ENCODE measurements around the gene EMD. TPM values are rescaled to one million over a fixed set of nuclear protein-coding genes. Genes with fewer than 3 reads are reported as not detected.

EMD gene
- total RNA-seq, 1 experiment from 2014 or later: 115 TPM

DNA sequence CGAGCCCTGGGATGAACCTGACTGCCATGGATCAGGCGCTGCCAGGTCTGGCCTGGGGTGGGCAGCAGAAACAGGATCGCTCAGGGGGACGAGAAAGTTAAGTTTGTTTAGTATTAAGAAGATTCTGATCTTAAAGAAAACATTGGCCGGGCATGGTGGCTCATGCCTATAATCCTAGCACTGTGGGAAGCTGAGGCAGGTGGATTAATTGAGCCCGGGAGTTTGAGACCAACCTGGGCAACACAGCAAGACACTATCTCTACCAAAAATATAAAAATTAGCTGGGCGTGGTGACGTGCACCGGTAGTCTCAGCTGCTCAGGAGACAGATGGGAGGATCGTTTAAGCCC lies 4.0 kb upstream of the EMD start:
- Mint-ChIP-seq H3K27ac (no peak overlapping the region), H3K4me3 (peak overlapping the region; percentile 19 to 33; a peak in 4 of 5 replicates), H3K9me3 (peaks cover 40 to 49% of the 10 kb centered on the region in 2 experiments), H3K27me3 (ENCODE audit: low read depth) (no peaks in the 10 kb centered on the region; the same call in 1 of the 2 replicates), H3K4me1 (peaks cover 2 to 25% of the 10 kb centered on the region in 2 experiments; a peak in 3 of 4 replicates), H3K36me3 (ENCODE audit: insufficient read depth in 1 of 3, low read depth in 3 of 3) (peaks cover 7 to 12% (median 9%) of the 10 kb centered on the region in 3 experiments; a peak in 6 of 7 replicates)
- Histone ChIP-seq H3K18ac (ENCODE audit: insufficient read length, low read depth, low read length) (no peak overlapping the region), H3K4me1 (ENCODE audit: insufficient read depth, low read length) (no peaks in the 10 kb centered on the region), H3K79me1 (ENCODE audit: insufficient read depth, low read depth, low read length, poor library complexity, severe bottlenecking) (no peaks in the 10 kb centered on the region), H4K20me1 (ENCODE audit: control insufficient read depth, insufficient read depth, insufficient read length) (no peaks in the 10 kb centered on the region), H3K4ac (ENCODE audit: low read depth, low read length) (no peak overlapping the region), H3K27me3 (ENCODE audit: insufficient read depth, low read length) (no peaks in the 10 kb centered on the region), H3K56ac (ENCODE audit: insufficient read length, low read depth, low read length) (no peak overlapping the region), H2AK5ac (ENCODE audit: insufficient read length, low read length) (no peak overlapping the region), H4K8ac (replicated peaks; ENCODE audit: insufficient read length, low read depth, low read length) (no peak overlapping the region), H3K9me3 (ENCODE audit: control insufficient read depth, low read depth, low read length) (no peaks in the 10 kb centered on the region), H3T11ph (ENCODE audit: low read length) (no peak overlapping the region), H2BK5ac (ENCODE audit: insufficient read length, low read length) (no peak overlapping the region), H3K4me2 (ENCODE audit: insufficient read depth, insufficient read length, low read length) (no peak overlapping the region), H3K9ac (ENCODE audit: extremely low read depth, insufficient read length, low read length) (no peak overlapping the region), H3K14ac (ENCODE audit: insufficient read depth, low read length) (no peak overlapping the region), H2BK120ac (ENCODE audit: low read depth, low read length, poor library complexity, severe bottlenecking) (no peak overlapping the region), H2BK15ac (ENCODE audit: low read depth, low read length) (no peak overlapping the region), H2BK20ac (ENCODE audit: low read depth, low read length, poor library complexity, severe bottlenecking) (no peak overlapping the region), H2AFZ (ENCODE audit: low read length) (no peak overlapping the region), H3K79me2 (ENCODE audit: insufficient read depth, low read length) (peaks cover 4% of the 10 kb centered on the region; the same call in 1 of the 2 replicates), H4K91ac (ENCODE audit: insufficient read length, low read depth, low read length) (no peak overlapping the region), H3K27ac (ENCODE audit: insufficient read length, low read depth, low read length) (no peak overlapping the region), H4K5ac (ENCODE audit: insufficient read length, low read depth, low read length) (no peak overlapping the region), H2BK12ac (ENCODE audit: insufficient read length, low read depth, low read length) (no peak overlapping the region), H3K23me2 (ENCODE audit: insufficient read length, low read depth, low read length, poor library complexity, severe bottlenecking) (peaks cover 9% of the 10 kb centered on the region), H3K23ac (ENCODE audit: insufficient read length, low read depth, low read length) (no peak overlapping the region)
- no peak for DNase-seq
- TF ChIP-seq, protein P1, sequence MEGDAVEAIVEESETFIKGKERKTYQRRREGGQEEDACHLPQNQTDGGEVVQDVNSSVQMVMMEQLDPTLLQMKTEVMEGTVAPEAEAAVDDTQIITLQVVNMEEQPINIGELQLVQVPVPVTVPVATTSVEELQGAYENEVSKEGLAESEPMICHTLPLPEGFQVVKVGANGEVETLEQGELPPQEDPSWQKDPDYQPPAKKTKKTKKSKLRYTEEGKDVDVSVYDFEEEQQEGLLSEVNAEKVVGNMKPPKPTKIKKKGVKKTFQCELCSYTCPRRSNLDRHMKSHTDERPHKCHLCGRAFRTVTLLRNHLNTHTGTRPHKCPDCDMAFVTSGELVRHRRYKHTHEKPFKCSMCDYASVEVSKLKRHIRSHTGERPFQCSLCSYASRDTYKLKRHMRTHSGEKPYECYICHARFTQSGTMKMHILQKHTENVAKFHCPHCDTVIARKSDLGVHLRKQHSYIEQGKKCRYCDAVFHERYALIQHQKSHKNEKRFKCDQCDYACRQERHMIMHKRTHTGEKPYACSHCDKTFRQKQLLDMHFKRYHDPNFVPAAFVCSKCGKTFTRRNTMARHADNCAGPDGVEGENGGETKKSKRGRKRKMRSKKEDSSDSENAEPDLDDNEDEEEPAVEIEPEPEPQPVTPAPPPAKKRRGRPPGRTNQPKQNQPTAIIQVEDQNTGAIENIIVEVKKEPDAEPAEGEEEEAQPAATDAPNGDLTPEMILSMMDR (conservative IDR thresholded peaks at IDR 0.05): no peak
- WGBS (ENCODE audit: extremely low coverage, insufficient read length, low lambda C conversion rate): no CpG with 5 or more reads among the region's 10 CpGs
